AML-193 (cell line): ENCODE measurements around the gene FBN3.

Experiments
- DNase-seq, 2 experiments: peaks; one replicate each; lab custom pipeline; 2025; lab: John Stamatoyannopoulos, UW

FBN3 gene

GRCh38 chr19:8089664-8090601 is 59.5 kb downstream of the FBN3 start:
- DNase-seq: no peak

GRCh38 chr19:8088752-8089663 is 60.4 kb downstream of the FBN3 start:
- DNase-seq: no peak

GRCh38 chr19:8087876-8088275 is 61.5 kb downstream of the FBN3 start:
- no peak for DNase-seq

GRCh38 chr19:8086849-8087248 is 62.5 kb downstream of the FBN3 start:
- DNase-seq: no peak

- DNase-seq: no peak
These were observed 63.6 kb downstream of the FBN3 start for GRCh38 chr19:8085598-8086408.

- no peak for DNase-seq
These were observed 65.2 kb downstream of the FBN3 start for GRCh38 chr19:8084152-8084551.

- no peak for DNase-seq
These were observed 66.3 kb downstream of the FBN3 start for GRCh38 chr19:8083141-8083540.

- no peak for DNase-seq
These were observed 67.5 kb downstream of the FBN3 start for GRCh38 chr19:8081569-8082550.

GRCh38 chr19:8080832-8081231 is 68.6 kb downstream of the FBN3 start:
- DNase-seq: no peak

GRCh38 chr19:8079988-8080387 is 69.4 kb downstream of the FBN3 start:
- DNase-seq: no peak

- no peak for DNase-seq
These were observed 74.0 kb downstream of the FBN3 start for GRCh38 chr19:8075158-8076074.

- DNase-seq: no peak
These were observed 74.9 kb downstream of the FBN3 start for GRCh38 chr19:8074501-8074900.

GRCh38 chr19:8071912-8072311 is 77.5 kb downstream of the FBN3 start:
- no peak for DNase-seq

- peak; percentile 4 to 8 for DNase-seq
These were observed 80.1 kb downstream of the FBN3 start for GRCh38 chr19:8069096-8069973.

GRCh38 chr19:8065875-8066261 is 83.5 kb downstream of the FBN3 start:
- DNase-seq: no peak

GRCh38 chr19:8064911-8065874 is 84.2 kb downstream of the FBN3 start:
- no peak for DNase-seq

- DNase-seq: no peak
These were observed 91.7 kb downstream of the FBN3 start for GRCh38 chr19:8057545-8058270.
